ENCODE data around the gene NKRF. TPM values are rescaled to one million over a fixed set of nuclear protein-coding genes. Genes with fewer than 3 reads are reported as not detected.

The NKRF gene
- total RNA-seq, 1 donor from 2014 or later: 13.6 TPM

GRCh38 chrX:119570351-119570835 lies 35.8 kb downstream of the NKRF start:
- DNase-seq (ENCODE audit: low read depth, low spot score): no peak
- Mint-ChIP-seq H3K9me3 (no peaks in the 10 kb centered on the region), H3K27ac (ENCODE audit: unreplicated experiment) (no peak overlapping the region), H3K4me1 (peaks cover 10% of the 10 kb centered on the region), H3K27me3 (ENCODE audit: low read depth) (peaks cover under 1% of the 10 kb centered on the region), H3K4me3 (no peak overlapping the region), H3K36me3 (ENCODE audit: low read depth) (peaks cover 2% of the 10 kb centered on the region)
- no peak for TF ChIP-seq CTCF (conservative IDR thresholded peaks at IDR 0.05)

DNA sequence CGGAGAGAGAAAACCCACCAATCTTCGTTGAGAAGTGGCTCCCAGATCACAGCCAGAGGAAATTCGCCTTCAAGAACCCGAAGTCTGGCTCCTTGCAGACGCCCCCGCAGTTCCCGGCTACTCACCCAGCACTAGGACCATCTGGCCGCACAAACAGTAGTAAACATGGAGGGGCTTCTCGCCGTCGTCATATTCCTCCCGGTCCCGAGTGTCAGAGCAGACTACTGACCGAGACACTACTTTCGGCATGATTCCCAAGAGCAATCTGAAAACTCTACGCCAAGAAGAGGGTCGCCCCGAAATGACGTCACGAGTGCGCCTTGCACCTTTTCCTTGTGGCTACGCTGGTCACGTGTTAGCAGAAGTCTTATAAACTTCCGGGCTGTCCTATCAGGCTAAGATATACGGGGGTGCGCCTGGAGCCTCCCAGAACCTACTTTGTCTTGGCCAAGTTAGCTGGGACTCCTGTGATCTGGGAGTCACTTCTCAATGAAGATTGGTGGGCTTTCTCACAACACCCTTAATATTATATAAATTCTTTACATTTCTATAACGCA lies 41.0 kb downstream of the NKRF start, which contains the start of gene STEEP1:
Gene STEEP1, minus strand, starts transcription at position 303 of the 557 bp plus-strand sequence. Its CDS starts 54 bp downstream, at position 249.
- TF ChIP-seq CTCF (conservative IDR thresholded peaks at IDR 0.05): no peak
- H3K27me3 Mint-ChIP-seq (ENCODE audit: low read depth): peaks cover 3% of the 10 kb centered on the region
- peaks cover 14% of the 10 kb centered on the region for H3K4me1 Mint-ChIP-seq
- peak; percentile 71 for DNase-seq (ENCODE audit: low read depth, low spot score)
- peak within 1 kb of the TSS; percentile 98 for H3K4me3 Mint-ChIP-seq
- H3K36me3 Mint-ChIP-seq (ENCODE audit: low read depth): peaks cover 2% of the 10 kb centered on the region
- peaks cover 4% of the 10 kb centered on the region for H3K9me3 Mint-ChIP-seq
- H3K27ac Mint-ChIP-seq (ENCODE audit: unreplicated experiment): peak within 1 kb of the TSS; percentile 99

- Mint-ChIP-seq H3K27me3 (ENCODE audit: low read depth) (no peaks in the 10 kb centered on the region), H3K36me3 (ENCODE audit: low read depth) (peaks cover 7% of the 10 kb centered on the region), H3K27ac (ENCODE audit: unreplicated experiment) (no peak overlapping the region), H3K9me3 (no peaks in the 10 kb centered on the region), H3K4me1 (no peaks in the 10 kb centered on the region), H3K4me3 (no peak overlapping the region)
- no peak for DNase-seq (ENCODE audit: low read depth, low spot score)
- TF ChIP-seq CTCF (conservative IDR thresholded peaks at IDR 0.05): no peak
Measured at GRCh38 chrX:119552508-119552907, 53.7 kb downstream of the NKRF start.

DNA sequence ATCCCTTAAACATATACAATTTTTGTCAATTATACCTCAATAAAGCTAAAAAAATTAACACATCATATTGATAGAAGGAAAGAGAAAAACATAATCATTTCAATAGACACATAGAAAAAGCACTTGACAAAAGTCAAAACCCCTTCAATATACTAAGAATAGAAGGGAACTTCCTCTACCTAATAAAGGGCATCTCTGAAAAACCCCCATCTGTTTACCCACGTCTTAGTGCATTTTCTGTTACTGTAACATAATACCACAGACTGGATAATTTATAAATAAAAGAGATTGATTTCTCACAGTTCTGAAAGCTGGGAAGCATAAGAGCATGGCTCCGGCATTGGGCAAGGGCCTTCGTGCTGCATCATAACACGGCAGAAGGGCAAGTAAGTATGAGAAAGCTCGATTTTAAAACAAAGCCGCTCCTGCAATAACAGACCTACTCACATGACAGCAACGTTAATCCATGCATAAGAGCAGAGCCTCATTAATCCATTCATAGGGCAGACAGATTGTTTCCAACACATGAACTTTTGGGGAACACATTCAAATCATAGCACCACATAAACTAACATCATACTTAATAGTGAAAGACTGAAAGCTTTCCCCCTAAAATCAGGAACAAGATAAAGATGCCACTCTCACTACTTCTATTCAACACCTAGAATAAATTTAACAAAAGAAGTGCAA lies 56.8 kb downstream of the NKRF start:
- no peak for DNase-seq (ENCODE audit: low read depth, low spot score)
- no peak overlapping the region for H3K27ac Mint-ChIP-seq (ENCODE audit: unreplicated experiment)
- H3K36me3 Mint-ChIP-seq (ENCODE audit: low read depth): no peaks in the 10 kb centered on the region
- H3K4me3 Mint-ChIP-seq: no peak overlapping the region
- H3K4me1 Mint-ChIP-seq: no peaks in the 10 kb centered on the region
- H3K9me3 Mint-ChIP-seq: no peaks in the 10 kb centered on the region
- no peak for TF ChIP-seq CTCF (conservative IDR thresholded peaks at IDR 0.05)
- H3K27me3 Mint-ChIP-seq (ENCODE audit: low read depth): no peaks in the 10 kb centered on the region

GRCh38 chrX:119541188-119541587 lies 65.0 kb downstream of the NKRF start:
- Mint-ChIP-seq H3K27ac (ENCODE audit: unreplicated experiment) (no peak overlapping the region), H3K4me1 (peaks cover 4% of the 10 kb centered on the region), H3K27me3 (ENCODE audit: low read depth) (no peaks in the 10 kb centered on the region), H3K4me3 (no peak overlapping the region), H3K36me3 (ENCODE audit: low read depth) (peaks cover 4% of the 10 kb centered on the region), H3K9me3 (no peaks in the 10 kb centered on the region)
- TF ChIP-seq CTCF (conservative IDR thresholded peaks at IDR 0.05): no peak
- DNase-seq (ENCODE audit: low read depth, low spot score): no peak

Data from neural crest cell (in vitro differentiated cells).